ENCODE results near the gene KRTAP9-4.
"Not testable (repeated sequence)": the region's sequence is repeated elsewhere in the genome, so short reads cannot be mapped to it uniquely, and the experiment has no call there.

The KRTAP9-4 gene, protein sequence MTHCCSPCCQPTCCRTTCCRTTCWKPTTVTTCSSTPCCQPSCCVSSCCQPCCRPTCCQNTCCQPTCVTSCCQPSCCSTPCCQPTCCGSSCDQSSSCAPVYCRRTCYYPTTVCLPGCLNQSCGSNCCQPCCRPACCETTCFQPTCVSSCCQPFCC

GRCh38 chr17:41249637-41250240, at the start of gene KRTAP9-4:
Gene KRTAP9-4, plus strand, starts transcription at chr17:41249687. Its CDS starts 34 bp downstream, at chr17:41249721.
- DNase-seq; in situ Hi-C loops (cut with MboI; ENCODE audit: low pct_unique_long_range_greater_than_20kb, low sequenced_read_pairs): not testable (repeated sequence)

DNA sequence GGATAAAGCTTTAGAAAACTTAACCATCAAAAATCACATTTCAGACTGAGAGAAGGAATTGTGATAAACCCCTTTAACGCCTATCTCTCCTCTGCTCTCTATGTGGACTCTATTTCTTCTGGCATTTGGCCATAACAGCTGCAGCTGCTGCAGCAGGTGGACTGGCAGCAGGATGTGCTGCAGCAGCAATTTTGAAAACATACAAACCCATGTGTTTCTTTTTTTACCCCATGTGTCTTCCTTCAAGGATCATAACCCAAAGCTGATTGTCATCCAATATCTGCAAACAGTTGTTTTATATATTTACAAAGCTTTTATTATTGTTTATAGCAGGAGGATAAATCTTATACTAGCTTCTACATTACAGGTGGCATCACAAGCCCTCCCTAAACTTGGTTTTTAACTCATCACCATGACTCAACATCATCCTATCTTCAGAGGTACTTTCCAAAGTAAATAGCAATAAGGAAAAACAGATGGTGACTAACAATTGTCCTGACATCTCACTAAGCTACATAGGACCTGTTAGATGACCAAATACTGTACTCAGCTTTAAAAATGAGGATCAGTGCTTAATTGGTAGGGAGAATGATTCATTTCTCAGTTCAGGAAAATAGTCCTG, 37.5 kb upstream of the KRTAP9-4 start:
- in situ Hi-C loops (cut with MboI; ENCODE audit: low pct_unique_long_range_greater_than_20kb, low sequenced_read_pairs): no loop called here
- DNase-seq: no peak

GRCh38 chr17:41212524-41213169, 36.8 kb upstream of the KRTAP9-4 start:
- no peak for DNase-seq
- in situ Hi-C loops (cut with MboI; ENCODE audit: low pct_unique_long_range_greater_than_20kb, low sequenced_read_pairs): no loop called here

GRCh38 chr17:41215681-41216080, 33.8 kb upstream of the KRTAP9-4 start:
- no peak for DNase-seq
- in situ Hi-C loops (cut with MboI; ENCODE audit: low pct_unique_long_range_greater_than_20kb, low sequenced_read_pairs): no loop called here

- in situ Hi-C loops (cut with MboI; ENCODE audit: low pct_unique_long_range_greater_than_20kb, low sequenced_read_pairs): no loop called here
- no peak for DNase-seq
Observed at GRCh38 chr17:41223821-41224220, 25.7 kb upstream of the KRTAP9-4 start.

GRCh38 chr17:41226051-41226450, 23.4 kb upstream of the KRTAP9-4 start:
- DNase-seq: no peak
- in situ Hi-C loops (cut with MboI; ENCODE audit: low pct_unique_long_range_greater_than_20kb, low sequenced_read_pairs): no loop called here

DNA sequence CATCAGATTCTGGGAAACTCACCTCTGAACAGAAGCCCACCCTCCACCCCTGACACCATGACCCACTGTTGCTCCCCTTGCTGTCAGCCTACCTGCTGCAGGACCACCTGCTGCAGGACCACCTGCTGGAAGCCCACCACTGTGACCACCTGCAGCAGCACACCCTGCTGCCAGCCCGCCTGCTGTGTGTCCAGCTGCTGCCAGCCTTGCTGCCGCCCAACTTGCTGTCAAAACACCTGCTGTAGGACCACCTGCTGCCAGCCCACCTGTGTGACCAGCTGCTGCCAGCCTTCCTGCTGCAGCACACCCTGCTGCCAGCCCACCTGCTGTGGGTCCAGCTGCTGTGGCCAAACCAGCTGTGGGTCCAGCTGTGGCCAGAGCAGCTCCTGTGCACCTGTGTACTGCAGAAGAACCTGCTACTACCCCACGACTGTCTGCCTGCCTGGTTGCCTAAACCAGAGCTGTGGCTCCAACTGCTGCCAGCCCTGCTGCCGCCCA, 22.8 kb upstream of the KRTAP9-4 start, which contains the start of gene KRTAP9-2:
KRTAP9-2 (plus strand) TSS at position 51 of the 498 bp plus-strand sequence; CDS start at position 58, 7 bp downstream.
- in situ Hi-C loops (cut with MboI; ENCODE audit: low pct_unique_long_range_greater_than_20kb, low sequenced_read_pairs); DNase-seq: not testable (repeated sequence)

DNA sequence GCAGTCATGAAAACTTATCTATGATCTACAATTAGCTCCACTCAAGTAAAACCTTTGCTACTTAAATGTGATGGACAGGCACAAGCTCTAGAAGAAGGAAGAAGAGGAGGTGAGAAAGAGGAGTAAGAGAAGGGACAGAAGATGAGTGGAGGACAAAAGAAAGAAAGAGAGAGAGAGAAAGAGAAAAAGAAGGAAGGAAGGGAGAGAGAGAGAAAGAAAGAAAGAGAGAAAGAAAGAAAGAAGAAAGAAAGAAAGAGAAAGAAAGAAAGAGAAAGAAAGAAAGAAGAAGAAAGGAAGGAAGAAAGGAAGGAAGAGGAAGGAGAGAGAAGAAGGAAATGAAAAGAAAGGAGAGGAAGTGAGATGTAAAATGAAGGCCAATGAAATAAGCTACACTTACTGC, 19.4 kb upstream of the KRTAP9-4 start:
- in situ Hi-C loops (cut with MboI; ENCODE audit: low pct_unique_long_range_greater_than_20kb, low sequenced_read_pairs): no loop called here
- DNase-seq: no peak

DNA sequence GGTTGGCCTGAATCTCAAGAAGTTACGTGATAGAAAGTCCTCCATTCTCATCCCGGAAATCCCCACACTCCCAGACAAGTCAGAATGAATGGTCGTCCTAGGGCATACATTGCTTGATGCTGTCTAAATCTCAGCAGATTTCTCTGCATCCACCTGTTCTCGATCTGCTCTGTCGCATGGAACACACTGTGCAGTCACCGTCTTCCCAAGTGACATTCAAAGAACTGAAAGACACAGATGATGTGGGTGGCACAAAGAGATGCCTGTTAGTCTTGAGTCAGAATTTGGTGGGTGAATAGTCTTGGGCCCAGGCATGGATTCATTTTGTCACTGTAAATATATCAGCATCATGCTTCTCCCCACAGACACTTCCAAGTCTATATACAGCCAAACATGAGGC, 17.8 kb upstream of the KRTAP9-4 start:
- DNase-seq: no peak
- in situ Hi-C loops (cut with MboI; ENCODE audit: low pct_unique_long_range_greater_than_20kb, low sequenced_read_pairs): no loop called here

GRCh38 chr17:41232399-41233105, 16.9 kb upstream of the KRTAP9-4 start, which contains the start of gene KRTAP9-3:
Gene KRTAP9-3, plus strand, starts transcription at chr17:41232449. Its CDS starts 53 bp downstream, at chr17:41232502.
- in situ Hi-C loops (cut with MboI; ENCODE audit: low pct_unique_long_range_greater_than_20kb, low sequenced_read_pairs); DNase-seq: not testable (repeated sequence)

DNA sequence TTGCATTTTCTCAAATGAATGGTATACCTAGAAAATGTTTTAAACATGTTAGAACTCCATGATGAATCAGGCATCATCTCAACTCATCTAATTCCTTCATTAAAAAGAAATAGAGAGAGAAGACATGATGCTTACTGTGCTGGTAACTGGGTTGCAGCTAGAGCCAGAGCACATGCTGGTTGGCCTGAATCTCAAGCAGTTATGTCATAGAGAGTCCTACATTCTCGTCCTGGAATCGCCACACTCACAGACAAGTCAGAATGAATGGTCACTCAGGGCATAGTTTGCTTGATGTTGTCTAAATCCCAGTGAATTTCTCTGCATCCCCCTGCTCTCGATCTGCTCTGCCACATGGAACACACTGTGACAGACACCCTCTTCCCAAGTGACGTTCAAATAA, 12.4 kb upstream of the KRTAP9-4 start:
- DNase-seq; in situ Hi-C loops (cut with MboI; ENCODE audit: low pct_unique_long_range_greater_than_20kb, low sequenced_read_pairs): not testable (repeated sequence)

DNA sequence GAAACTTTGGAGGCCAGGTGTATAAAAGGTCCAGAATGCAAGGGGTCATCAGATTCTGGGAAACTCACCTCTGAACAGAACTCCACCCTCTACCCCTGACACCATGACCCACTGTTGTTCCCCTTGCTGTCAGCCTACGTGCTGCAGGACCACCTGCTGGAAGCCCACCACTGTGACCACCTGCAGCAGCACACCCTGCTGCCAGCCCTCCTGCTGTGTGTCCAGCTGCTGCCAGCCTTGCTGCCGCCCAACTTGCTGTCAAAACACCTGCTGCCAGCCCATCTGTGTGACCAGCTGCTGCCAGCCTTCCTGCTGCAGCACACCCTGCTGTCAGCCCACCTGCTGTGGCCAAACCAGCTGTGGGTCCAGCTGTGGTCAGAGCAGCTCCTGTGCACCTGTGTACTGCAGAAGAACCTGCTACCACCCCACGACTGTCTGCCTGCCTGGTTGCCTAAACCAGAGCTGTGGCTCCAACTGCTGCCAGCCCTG, 11.5 kb upstream of the KRTAP9-4 start, which contains the start of gene KRTAP9-8:
KRTAP9-8 (plus strand) TSS at position 51 of the 489 bp plus-strand sequence; CDS start at position 104, 53 bp downstream.
- DNase-seq; in situ Hi-C loops (cut with MboI; ENCODE audit: low pct_unique_long_range_greater_than_20kb, low sequenced_read_pairs): not testable (repeated sequence)

DNA sequence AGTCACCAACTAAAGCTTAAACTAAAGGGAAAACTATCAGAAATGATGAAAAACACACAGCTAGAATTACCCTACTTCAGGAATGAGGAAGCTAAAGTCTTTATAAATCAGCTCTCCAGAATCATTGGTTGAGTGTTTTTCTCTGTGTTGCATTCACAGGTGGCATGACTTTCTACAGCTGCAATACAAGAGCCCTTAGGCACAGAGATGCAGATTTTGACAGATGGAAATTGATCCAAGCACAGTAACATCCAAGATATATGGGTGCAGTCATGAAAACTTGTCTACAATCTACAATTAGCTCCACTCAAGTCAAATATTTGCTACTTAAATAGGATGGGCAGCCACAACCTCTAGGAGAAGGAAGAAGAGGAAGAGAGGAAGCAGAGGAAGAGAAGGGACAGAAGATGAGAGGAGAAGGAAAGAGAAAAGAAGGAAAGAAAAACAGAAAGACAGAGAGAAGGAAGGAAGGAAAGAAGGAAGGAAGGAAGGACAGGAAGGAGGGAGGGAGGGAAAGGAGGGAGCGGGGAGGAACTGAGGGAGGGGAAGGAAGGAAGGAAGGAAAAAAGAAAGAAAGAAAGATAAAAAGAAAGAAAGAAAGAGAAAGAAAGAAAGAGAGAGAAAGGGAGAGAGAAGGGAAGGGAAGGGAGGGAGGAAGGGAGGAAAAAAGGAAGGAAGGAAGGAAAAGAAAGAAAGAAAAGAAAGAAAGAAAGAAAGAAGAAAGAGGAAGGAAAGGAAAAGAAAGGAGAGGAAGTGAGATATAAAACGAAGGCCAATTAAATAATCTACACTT, 2.3 kb upstream of the KRTAP9-4 start:
- in situ Hi-C loops (cut with MboI; ENCODE audit: low pct_unique_long_range_greater_than_20kb, low sequenced_read_pairs); DNase-seq: not testable (repeated sequence)

DNA sequence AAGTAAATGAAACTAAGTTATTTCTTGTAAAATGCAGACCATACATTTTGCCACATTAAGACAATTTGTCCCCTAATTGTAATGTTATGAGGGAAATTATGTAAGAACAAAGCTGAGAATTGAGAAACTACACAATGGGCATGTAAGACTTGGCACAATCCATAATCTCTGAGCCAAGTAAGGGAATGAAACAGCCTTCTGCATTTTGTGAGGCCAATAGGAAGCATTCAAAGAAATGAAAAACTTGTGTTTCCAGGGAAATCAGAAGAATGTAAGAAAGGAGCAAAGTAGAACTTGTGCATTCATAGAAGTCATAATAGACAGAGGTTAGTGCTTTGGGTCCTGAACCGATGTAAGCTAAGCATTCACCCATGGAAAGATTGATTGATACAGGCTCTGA, 1.8 kb downstream of the KRTAP9-4 start:
- no peak for DNase-seq
- in situ Hi-C loops (cut with MboI; ENCODE audit: low pct_unique_long_range_greater_than_20kb, low sequenced_read_pairs): no loop called here

GRCh38 chr17:41254861-41255260, 5.4 kb downstream of the KRTAP9-4 start:
- in situ Hi-C loops (cut with MboI; ENCODE audit: low pct_unique_long_range_greater_than_20kb, low sequenced_read_pairs): no loop called here
- DNase-seq: no peak

DNA sequence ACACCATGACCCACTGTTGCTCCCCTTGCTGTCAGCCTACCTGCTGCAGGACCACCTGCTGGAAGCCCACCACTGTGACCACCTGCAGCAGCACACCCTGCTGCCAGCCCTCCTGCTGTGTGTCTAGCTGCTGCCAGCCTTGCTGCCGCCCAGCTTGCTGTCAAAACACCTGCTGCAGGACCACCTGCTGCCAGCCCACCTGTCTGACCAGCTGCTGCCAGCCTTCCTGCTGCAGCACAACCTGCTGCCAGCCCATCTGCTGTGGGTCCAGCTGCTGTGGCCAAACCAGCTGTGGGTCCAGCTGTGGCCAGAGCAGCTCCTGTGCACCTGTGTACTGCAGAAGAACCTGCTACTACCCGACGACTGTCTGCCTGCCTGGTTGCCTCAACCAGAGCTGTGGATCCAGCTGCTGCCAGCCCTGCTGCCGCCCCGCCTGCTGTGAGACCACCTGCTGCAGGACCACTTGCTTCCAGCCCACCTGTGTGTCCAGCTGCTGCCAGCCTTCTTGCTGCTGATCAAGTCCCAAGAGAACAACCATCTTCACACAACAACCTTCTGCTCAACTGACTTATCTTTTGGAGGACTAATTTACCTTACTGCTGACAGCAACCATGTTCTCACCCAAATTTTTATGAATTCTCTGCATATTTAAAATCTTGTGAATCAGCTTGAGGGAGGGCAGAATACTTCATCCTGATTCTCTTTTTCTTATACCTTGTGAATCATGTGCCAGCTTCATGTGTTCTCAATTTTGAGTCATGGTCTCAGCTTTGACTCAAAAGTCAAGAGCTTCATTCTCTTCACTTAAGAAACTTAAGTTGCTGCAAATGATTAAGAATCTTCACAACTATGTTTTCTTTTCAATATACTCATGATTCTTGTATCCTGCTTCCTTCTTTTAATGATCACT, 6.1 kb downstream of the KRTAP9-4 start, which contains the start of gene KRTAP9-9:
KRTAP9-9 (plus strand) TSS at position 4 of the 910 bp plus-strand sequence.
- in situ Hi-C loops (cut with MboI; ENCODE audit: low pct_unique_long_range_greater_than_20kb, low sequenced_read_pairs); DNase-seq: not testable (repeated sequence)

GRCh38 chr17:41256291-41256685, 6.8 kb downstream of the KRTAP9-4 start:
- in situ Hi-C loops (cut with MboI; ENCODE audit: low pct_unique_long_range_greater_than_20kb, low sequenced_read_pairs): no loop called here
- no peak for DNase-seq
